Esophagus muscularis mucosa (tissue), 4 donors: ENCODE data around the gene SLC16A1.

ENCODE experiments used
- CTCF ChIP-seq, 3 experiments: fragments of 200-600 bp in 2 of 3; fragments of 450-650 bp in 1 of 3; sonication (generic) in 2 of 3; IDR thresholded peaks; one replicate each; pipeline ENCODE4 v1.5.1; 2017 to 2019; ENCODE audit warnings: antibody characterized with exemption in 3 of 3, mild to moderate bottlenecking in 2 of 3, moderate library complexity in 1 of 3
- EP300 ChIP-seq: sonication (generic); formaldehyde crosslinking; IDR thresholded peaks from one replicate; pipeline ENCODE4 v1.6.1; 2017; ENCODE audit warnings: antibody characterized with exemption
- POLR2A ChIP-seq: fragments of 450-650 bp; IDR thresholded peaks from one replicate; pipeline ENCODE4 v1.6.1; 2017; ENCODE audit warnings: antibody characterized with exemption, moderate library complexity, mild to moderate bottlenecking, low read depth
- POLR2AphosphoS5 ChIP-seq, 2 donors: sonication (generic); formaldehyde crosslinking; IDR thresholded peaks; one replicate each; pipeline ENCODE4 v1.6.1; 2017; ENCODE audit warnings: antibody characterized with exemption in 2 of 2

- TF ChIP-seq CTCF (IDR thresholded peaks at IDR 0.05), result no peak
- no peak for TF ChIP-seq POLR2A
- no peak for TF ChIP-seq EP300
- no peak for TF ChIP-seq POLR2AphosphoS5 (IDR thresholded peaks at IDR 0.05)
Observed at GRCh38 chr1:112906150-112906698, 49.8 kb downstream of the SLC16A1 start.
